Raji (cell line): Measurements from ENCODE around the gene ZNF608.

Experiments used
- POLR2A ChIP-seq: IDR thresholded peaks from 2 replicates; pipeline ENCODE4 v1.6.1; 2011; ENCODE audit warnings: low read depth, low read length, control low read depth; ENCODE audit not compliant: insufficient read depth

ZNF608 gene

GRCh38 chr5:124735169-124735858 lies 11.1 kb downstream of the ZNF608 start:
- TF ChIP-seq POLR2A: no peak

GRCh38 chr5:124734574-124735168 lies 11.8 kb downstream of the ZNF608 start:
- TF ChIP-seq POLR2A: no peak

- no peak for TF ChIP-seq POLR2A
Observed at GRCh38 chr5:124733329-124733650, 13.1 kb downstream of the ZNF608 start.

GRCh38 chr5:124732428-124733328 lies 13.8 kb downstream of the ZNF608 start:
- no peak for TF ChIP-seq POLR2A

GRCh38 chr5:124730381-124730780 lies 16.1 kb downstream of the ZNF608 start:
- no peak for TF ChIP-seq POLR2A

- no peak for TF ChIP-seq POLR2A
Observed at GRCh38 chr5:124729720-124730359, 16.6 kb downstream of the ZNF608 start.

GRCh38 chr5:124728968-124729332 lies 17.5 kb downstream of the ZNF608 start:
- TF ChIP-seq POLR2A: peak; percentile 36; the same call in 1 of the 2 replicates

- no peak for TF ChIP-seq POLR2A
Observed at GRCh38 chr5:124728331-124728967, 18.0 kb downstream of the ZNF608 start.

- no peak for TF ChIP-seq POLR2A
Observed at GRCh38 chr5:124726631-124727362, 19.6 kb downstream of the ZNF608 start.

- TF ChIP-seq POLR2A: no peak
Observed at GRCh38 chr5:124725622-124726258, 20.7 kb downstream of the ZNF608 start.

- no peak for TF ChIP-seq POLR2A
Observed at GRCh38 chr5:124725040-124725434, 21.4 kb downstream of the ZNF608 start.

GRCh38 chr5:124724357-124725039 lies 21.9 kb downstream of the ZNF608 start:
- TF ChIP-seq POLR2A: peak; percentile 42; the same call in 1 of the 2 replicates

GRCh38 chr5:124721229-124721735 lies 25.2 kb downstream of the ZNF608 start:
- no peak for TF ChIP-seq POLR2A
